A549 (cell line): Measurements from ENCODE around the gene C4orf51. TPM values are rescaled to one million over a fixed set of nuclear protein-coding genes. Genes with fewer than 3 reads are reported as not detected.
A peak's percentile ranks its signal among the peaks of the same experiment; 100 is the strongest.

Experiments used
- ATAC-seq, 2 experiments: fragments of 200-7000 bp in 1 of 2; fragments of >200 bp in 1 of 2; cut with Nextera tagmentation in 1 of 2; cut with Tn5 transposase in 1 of 2; 3 replicates each; pipeline versions ENCODE4 v1.8.0 to v1.9.1; 2018 to 2020; ENCODE audit warnings: mild to moderate bottlenecking in 1 of 2, moderate library complexity in 1 of 2
- CTCF ChIA-PET: fragments of 300-600 bp; sonication (Branson Sonifier 250); formaldehyde crosslinking; extraction: SDS; loops from one replicate; lab custom pipeline; 2021; ENCODE audit warnings: antibody characterized with exemption, inconsistent platforms; lab: Yijun Ruan, JAX
- POLR2A ChIA-PET: fragments of 350-600 bp; formaldehyde crosslinking; extraction: SDS; loops from one replicate; lab custom pipeline; 2021; ENCODE audit warnings: antibody characterized with exemption, inconsistent platforms; lab: Yijun Ruan, JAX
- DNase-seq, 2 experiments: peaks; one replicate each; pipeline versions ENCODE4 v3.0.0 to v3.0.0-alpha.2; 2011 to 2016; ENCODE audit warnings: low read depth in 1 of 2, low spot score in 1 of 2
- FAIRE-seq: peaks from 2 replicates; lab custom pipeline; 2011; peaks lifted over from hg19 to GRCh38; lab: Jason Lieb, UNC
- H3K27ac ChIP-seq, 2 experiments: fragments of >200 bp; sonication (Bioruptor Twin); formaldehyde crosslinking; 3 replicates each; pipeline ENCODE4 v1.5.1; 2016 to 2017
- H3K4me1 ChIP-seq: fragments of >200 bp; sonication (Bioruptor Twin); formaldehyde crosslinking; 3 replicates; pipeline ENCODE4 v1.6.1; 2016
- H3K4me2 ChIP-seq: fragments of >200 bp; sonication (Bioruptor Twin); formaldehyde crosslinking; 3 replicates; pipeline ENCODE4 v1.6.1; 2016
- H3K4me3 ChIP-seq: fragments of >200 bp; sonication (Bioruptor Twin); formaldehyde crosslinking; 3 replicates; pipeline ENCODE4 v1.5.1; 2016
- H3K9me3 ChIP-seq: fragments of >200 bp; sonication (Bioruptor Twin); formaldehyde crosslinking; 3 replicates; pipeline ENCODE4 v1.6.1; 2016
- CBX2 ChIP-seq: fragments of 200-600 bp; sonication (generic); IDR thresholded peaks from 2 replicates; pipeline ENCODE4 v1.6.1; 2016; ENCODE audit warnings: low read depth, mild to moderate bottlenecking, borderline replicate concordance
- CHD4 ChIP-seq: fragments of 200-600 bp; sonication (generic); IDR thresholded peaks from 2 replicates; pipeline ENCODE4 v1.6.1; 2016; ENCODE audit warnings: antibody characterized with exemption, mild to moderate bottlenecking, borderline replicate concordance
- EHF ChIP-seq: fragments of 250-450 bp; sonication (Bioruptor Pico); IDR thresholded peaks from 2 replicates; pipeline ENCODE4 v1.5.0; 2020; ENCODE audit warnings: mild to moderate bottlenecking
- EHMT2 ChIP-seq: fragments of 200-600 bp; sonication (generic); IDR thresholded peaks from 2 replicates; pipeline ENCODE4 v1.6.1; 2016; ENCODE audit warnings: antibody characterized with exemption, low read depth, mild to moderate bottlenecking, moderate library complexity
- ESRRA ChIP-seq: fragments of 150-350 bp; IDR thresholded peaks from 2 replicates; pipeline ENCODE4 v1.6.1; 2014; ENCODE audit warnings: mild to moderate bottlenecking, low read length, borderline replicate concordance
- FOSB ChIP-seq: fragments of 250-450 bp; sonication (Bioruptor Pico); IDR thresholded peaks from 2 replicates; pipeline ENCODE4 v1.5.0; 2020; ENCODE audit warnings: mild to moderate bottlenecking, moderate library complexity
- GATA3 ChIP-seq: IDR thresholded peaks from 2 replicates; pipeline ENCODE4 v1.6.1; 2012; ENCODE audit warnings: borderline replicate concordance
- JUNB ChIP-seq: fragments of >200 bp; sonication (Bioruptor Twin); formaldehyde crosslinking; IDR thresholded peaks from 2 replicates; pipeline ENCODE4 v1.6.1; 2016
- MYC ChIP-seq: IDR thresholded peaks from 2 replicates; pipeline ENCODE4 v1.6.1; 2012; ENCODE audit warnings: mild to moderate bottlenecking, inconsistent platforms, low read length, improper control_type of control experiment, borderline replicate concordance
- NFE2L2 ChIP-seq: fragments of 150-350 bp; conservative IDR thresholded peaks from 2 replicates; pipeline ENCODE4 v1.6.1; 2014; ENCODE audit warnings: low read length
- NPAS2 ChIP-seq: fragments of 250-450 bp; sonication (Bioruptor Pico); IDR thresholded peaks from 2 replicates; pipeline ENCODE4 v1.8.0; 2022; ENCODE audit warnings: mild to moderate bottlenecking, moderate library complexity, borderline replicate concordance
- NR3C1 ChIP-seq: fragments of >200 bp; sonication (Bioruptor Twin); formaldehyde crosslinking; IDR thresholded peaks from 3 replicates; pipeline ENCODE4 v1.6.1; 2017
- RAD21 ChIP-seq, 2 experiments: fragments of >200 bp in 1 of 2; sonication (Bioruptor Twin) in 1 of 2; formaldehyde crosslinking in 1 of 2; IDR thresholded peaks in 1 of 2; conservative IDR thresholded peaks in 1 of 2; 2 replicates in 1 of 2; 3 replicates in 1 of 2; pipeline ENCODE4 v1.6.1; 2012 to 2018; ENCODE audit warnings: inconsistent platforms in 1 of 2
- SMC3 ChIP-seq: fragments of >200 bp; sonication (Bioruptor Twin); formaldehyde crosslinking; IDR thresholded peaks from 3 replicates; pipeline ENCODE4 v1.6.1; 2018; ENCODE audit warnings: inconsistent platforms
- TFCP2L1 ChIP-seq: fragments of 250-450 bp; sonication (Bioruptor Pico); IDR thresholded peaks from 2 replicates; pipeline ENCODE4 v1.5.0; 2021; ENCODE audit warnings: mild to moderate bottlenecking
- ZC3H11A ChIP-seq: fragments of 450-650 bp; IDR thresholded peaks from 2 replicates; pipeline ENCODE4 v1.6.1; 2014; ENCODE audit warnings: antibody characterized with exemption, mild to moderate bottlenecking
- WGBS: methylation state at CpG from one replicate; pipeline ENCODE4 v1.1.6; 2017; ENCODE audit errors: missing lambda C conversion rate; 5-methylcytosine and 5-hydroxymethylcytosine counted together
- polyA plus RNA-seq, 4 experiments: library from polyadenylated mRNA; depleted of rRNA in 3 of 4; stranded (reverse); fragments of >200 nt; fragmentation: RNase III in 1 of 4; extraction: RNeasy Plus Mini Kit Qiagen cat#74134 plus additional on column Dnase treatment in 1 of 4; gene quantifications; 2 replicates in 3 of 4; 3 replicates in 1 of 4; pipeline ENCODE4 v1.2.3, GENCODE V29; 2011 to 2017
- TF ChIP-seq, protein P1 (sequence below): fragments of 200-600 bp; sonication (generic); IDR thresholded peaks from 2 replicates; pipeline ENCODE4 v1.6.1; 2016; ENCODE audit warnings: antibody characterized with exemption, mild to moderate bottlenecking, moderate library complexity
- TF ChIP-seq, protein P2 (sequence below): fragments of 250-450 bp; sonication (Bioruptor Pico); IDR thresholded peaks from 2 replicates; pipeline ENCODE4 v1.5.0; 2020; ENCODE audit warnings: low read depth, mild to moderate bottlenecking, moderate library complexity
- TF ChIP-seq, protein P3 (sequence below): fragments of >200 bp; sonication (Bioruptor Twin); formaldehyde crosslinking; IDR thresholded peaks from 2 replicates; pipeline ENCODE4 v1.6.1; 2016
- TF ChIP-seq, protein P4 (sequence below): IDR thresholded peaks from 2 replicates; pipeline ENCODE4 v1.6.1; 2012
- TF ChIP-seq, protein P5 (sequence below): fragments of 450-650 bp; IDR thresholded peaks from 2 replicates; pipeline ENCODE4 v1.6.1; 2014; ENCODE audit warnings: antibody characterized with exemption
- TF ChIP-seq, protein P6 (sequence below): fragments of >200 bp; sonication (Bioruptor Twin); formaldehyde crosslinking; IDR thresholded peaks from 3 replicates; pipeline ENCODE4 v1.6.1; 2016
- TF ChIP-seq, protein P7 (sequence below): fragments of 150-350 bp; IDR thresholded peaks from 2 replicates; pipeline ENCODE4 v1.6.1; 2014; ENCODE audit warnings: low read depth, mild to moderate bottlenecking, low read length
- TF ChIP-seq, protein P8 (sequence below): IDR thresholded peaks from 2 replicates; pipeline ENCODE4 v1.6.1; 2012

Gene C4orf51
- polyA plus RNA-seq, 2 of the 4 experiments (the other 2 are of a cell fraction) = not detected

DNA sequence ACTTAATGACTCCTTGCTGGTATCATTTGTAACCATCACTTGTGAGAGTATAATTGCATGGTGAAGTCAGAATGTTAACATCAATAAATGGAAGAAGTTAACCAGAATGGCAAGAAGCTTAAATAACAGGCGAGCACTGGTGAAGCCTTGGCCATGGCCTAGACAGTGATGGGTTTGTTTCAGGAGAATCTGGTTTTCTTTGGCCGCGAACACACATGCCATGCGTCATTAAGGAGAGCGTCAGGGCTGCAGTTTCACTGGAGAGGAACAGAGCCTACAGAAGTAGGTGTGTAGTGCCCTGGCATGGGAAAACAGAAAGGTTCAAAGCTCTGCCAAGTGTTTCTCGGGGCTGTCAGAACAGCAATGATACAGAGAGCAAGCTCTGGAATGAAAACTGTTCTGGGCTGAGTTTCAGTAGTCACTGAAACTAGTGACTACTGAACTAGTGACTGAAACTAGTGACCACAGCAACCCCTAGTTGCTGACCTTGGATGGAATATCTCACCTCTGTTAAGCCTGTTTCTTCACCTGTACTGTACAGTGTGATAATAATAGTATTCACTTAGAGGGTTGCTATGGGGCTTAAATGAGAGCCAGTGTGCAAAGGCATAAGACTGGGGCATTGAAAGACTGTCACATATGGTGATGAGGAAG is 93.8 kb downstream of the C4orf51 start:
- TF ChIP-seq NR3C1 (no peak), TFCP2L1 (CRISPR knock-in tag) (no peak), RAD21 (conservative IDR thresholded peaks at IDR 0.05 in 1 of 2, IDR thresholded peaks at IDR 0.05 in 1 of 2) (no peak), CBX2 (no peak), JUNB (no peak), FOSB (no peak)
- H3K4me3 ChIP-seq = no peak overlapping the region
- WGBS = 90% methylated on average over 6 of the region's 6 CpGs
- ATAC-seq (no peak), DNase-seq (no peak), FAIRE-seq (no peak)
- POLR2A ChIA-PET = no interaction called here
- no peaks in the 10 kb centered on the region for H3K9me3 ChIP-seq
- H3K27ac ChIP-seq = no peak overlapping the region
- no peak overlapping the region for H3K4me2 ChIP-seq
- CTCF ChIA-PET = interaction anchor here (1.2 kb wide), 2 partner anchors 11 to 64 kb away, joined by 3 to 4 read pairs; no protein-coding TSS in a partner anchor
- no peaks in the 10 kb centered on the region for H3K4me1 ChIP-seq

DNA sequence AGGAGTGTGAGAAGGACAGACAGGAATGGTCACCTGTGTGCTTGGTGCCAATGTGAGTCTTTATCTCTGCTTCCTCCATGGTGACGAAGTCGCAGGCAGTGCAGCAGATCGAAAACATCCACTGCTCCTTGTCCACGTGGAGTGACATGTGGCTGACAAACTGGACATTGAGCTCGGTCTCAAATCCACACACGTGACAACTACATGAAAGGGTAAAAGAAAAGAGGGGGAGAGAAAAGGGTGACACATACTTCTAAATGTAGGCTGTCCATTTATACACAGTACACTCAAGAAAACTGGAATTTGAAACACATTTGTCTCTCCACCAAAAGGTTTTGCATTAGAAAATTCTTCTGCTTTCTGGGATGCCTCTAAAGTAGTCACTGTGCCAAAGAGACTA is 94.5 kb downstream of the C4orf51 start:
- FAIRE-seq = no peak

DNA sequence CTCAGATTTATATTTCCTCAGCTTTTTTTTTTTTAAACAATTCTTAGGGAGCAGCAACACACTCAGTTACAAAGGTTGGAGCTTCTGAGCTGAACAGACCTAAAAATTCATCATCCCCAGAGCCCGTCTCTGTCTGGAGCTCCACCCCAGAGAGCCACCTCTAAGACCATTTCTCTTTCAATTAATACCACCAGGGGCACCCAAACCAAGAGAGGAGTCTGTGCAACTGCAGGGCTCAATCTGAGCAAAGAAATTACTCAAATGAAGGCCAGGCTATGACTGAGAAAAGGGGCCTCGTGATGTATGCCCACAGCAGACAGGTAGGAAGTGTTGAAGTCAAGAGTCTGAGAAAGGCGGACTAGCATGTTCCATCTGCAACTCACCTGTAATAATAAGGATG is 95.5 kb downstream of the C4orf51 start:
- CTCF ChIA-PET = no interaction called here
- no peak for FAIRE-seq
- ATAC-seq = peak in 1 of 2 experiments; percentile 57; a peak in 2 of 6 replicates
- TF ChIP-seq NPAS2 (CRISPR knock-in tag) (no peak), RAD21 (conservative IDR thresholded peaks at IDR 0.05 in 1 of 2, IDR thresholded peaks at IDR 0.05 in 1 of 2) (no peak), CHD4 (no peak), NFE2L2 (no peak), ZC3H11A (no peak), ESRRA (no peak)
- TF ChIP-seq, protein P1, sequence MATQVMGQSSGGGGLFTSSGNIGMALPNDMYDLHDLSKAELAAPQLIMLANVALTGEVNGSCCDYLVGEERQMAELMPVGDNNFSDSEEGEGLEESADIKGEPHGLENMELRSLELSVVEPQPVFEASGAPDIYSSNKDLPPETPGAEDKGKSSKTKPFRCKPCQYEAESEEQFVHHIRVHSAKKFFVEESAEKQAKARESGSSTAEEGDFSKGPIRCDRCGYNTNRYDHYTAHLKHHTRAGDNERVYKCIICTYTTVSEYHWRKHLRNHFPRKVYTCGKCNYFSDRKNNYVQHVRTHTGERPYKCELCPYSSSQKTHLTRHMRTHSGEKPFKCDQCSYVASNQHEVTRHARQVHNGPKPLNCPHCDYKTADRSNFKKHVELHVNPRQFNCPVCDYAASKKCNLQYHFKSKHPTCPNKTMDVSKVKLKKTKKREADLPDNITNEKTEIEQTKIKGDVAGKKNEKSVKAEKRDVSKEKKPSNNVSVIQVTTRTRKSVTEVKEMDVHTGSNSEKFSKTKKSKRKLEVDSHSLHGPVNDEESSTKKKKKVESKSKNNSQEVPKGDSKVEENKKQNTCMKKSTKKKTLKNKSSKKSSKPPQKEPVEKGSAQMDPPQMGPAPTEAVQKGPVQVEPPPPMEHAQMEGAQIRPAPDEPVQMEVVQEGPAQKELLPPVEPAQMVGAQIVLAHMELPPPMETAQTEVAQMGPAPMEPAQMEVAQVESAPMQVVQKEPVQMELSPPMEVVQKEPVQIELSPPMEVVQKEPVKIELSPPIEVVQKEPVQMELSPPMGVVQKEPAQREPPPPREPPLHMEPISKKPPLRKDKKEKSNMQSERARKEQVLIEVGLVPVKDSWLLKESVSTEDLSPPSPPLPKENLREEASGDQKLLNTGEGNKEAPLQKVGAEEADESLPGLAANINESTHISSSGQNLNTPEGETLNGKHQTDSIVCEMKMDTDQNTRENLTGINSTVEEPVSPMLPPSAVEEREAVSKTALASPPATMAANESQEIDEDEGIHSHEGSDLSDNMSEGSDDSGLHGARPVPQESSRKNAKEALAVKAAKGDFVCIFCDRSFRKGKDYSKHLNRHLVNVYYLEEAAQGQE = no peak
- TF ChIP-seq, protein P2, sequence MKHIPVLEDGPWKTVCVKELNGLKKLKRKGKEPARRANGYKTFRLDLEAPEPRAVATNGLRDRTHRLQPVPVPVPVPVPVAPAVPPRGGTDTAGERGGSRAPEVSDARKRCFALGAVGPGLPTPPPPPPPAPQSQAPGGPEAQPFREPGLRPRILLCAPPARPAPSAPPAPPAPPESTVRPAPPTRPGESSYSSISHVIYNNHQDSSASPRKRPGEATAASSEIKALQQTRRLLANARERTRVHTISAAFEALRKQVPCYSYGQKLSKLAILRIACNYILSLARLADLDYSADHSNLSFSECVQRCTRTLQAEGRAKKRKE (CRISPR knock-in tag) = no peak
- TF ChIP-seq, protein P3, sequence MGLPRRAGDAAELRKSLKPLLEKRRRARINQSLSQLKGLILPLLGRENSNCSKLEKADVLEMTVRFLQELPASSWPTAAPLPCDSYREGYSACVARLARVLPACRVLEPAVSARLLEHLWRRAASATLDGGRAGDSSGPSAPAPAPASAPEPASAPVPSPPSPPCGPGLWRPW = no peak
- TF ChIP-seq, protein P4, sequence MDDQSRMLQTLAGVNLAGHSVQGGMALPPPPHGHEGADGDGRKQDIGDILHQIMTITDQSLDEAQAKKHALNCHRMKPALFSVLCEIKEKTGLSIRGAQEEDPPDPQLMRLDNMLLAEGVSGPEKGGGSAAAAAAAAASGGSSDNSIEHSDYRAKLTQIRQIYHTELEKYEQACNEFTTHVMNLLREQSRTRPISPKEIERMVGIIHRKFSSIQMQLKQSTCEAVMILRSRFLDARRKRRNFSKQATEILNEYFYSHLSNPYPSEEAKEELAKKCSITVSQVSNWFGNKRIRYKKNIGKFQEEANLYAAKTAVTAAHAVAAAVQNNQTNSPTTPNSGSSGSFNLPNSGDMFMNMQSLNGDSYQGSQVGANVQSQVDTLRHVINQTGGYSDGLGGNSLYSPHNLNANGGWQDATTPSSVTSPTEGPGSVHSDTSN = no peak
- TF ChIP-seq, protein P5, sequence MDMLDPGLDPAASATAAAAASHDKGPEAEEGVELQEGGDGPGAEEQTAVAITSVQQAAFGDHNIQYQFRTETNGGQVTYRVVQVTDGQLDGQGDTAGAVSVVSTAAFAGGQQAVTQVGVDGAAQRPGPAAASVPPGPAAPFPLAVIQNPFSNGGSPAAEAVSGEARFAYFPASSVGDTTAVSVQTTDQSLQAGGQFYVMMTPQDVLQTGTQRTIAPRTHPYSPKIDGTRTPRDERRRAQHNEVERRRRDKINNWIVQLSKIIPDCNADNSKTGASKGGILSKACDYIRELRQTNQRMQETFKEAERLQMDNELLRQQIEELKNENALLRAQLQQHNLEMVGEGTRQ = no peak

More for the DNA sequence above, 94.5 kb downstream of the C4orf51 start:
- Histone ChIP-seq H3K4me3 (no peak overlapping the region), H3K4me2 (no peak overlapping the region), H3K4me1 (no peaks in the 10 kb centered on the region), H3K27ac (no peak overlapping the region), H3K9me3 (no peaks in the 10 kb centered on the region)
- WGBS = 90% methylated on average over 6 of the region's 6 CpGs
- TF ChIP-seq FOSB (no peak), SMC3 (no peak), MYC (no peak), EHMT2 (no peak), GATA3 (no peak), EHF (CRISPR knock-in tag) (no peak), RAD21 (conservative IDR thresholded peaks at IDR 0.05 in 1 of 2, IDR thresholded peaks at IDR 0.05 in 1 of 2) (no peak), CHD4 (no peak)
- TF ChIP-seq, protein P6, sequence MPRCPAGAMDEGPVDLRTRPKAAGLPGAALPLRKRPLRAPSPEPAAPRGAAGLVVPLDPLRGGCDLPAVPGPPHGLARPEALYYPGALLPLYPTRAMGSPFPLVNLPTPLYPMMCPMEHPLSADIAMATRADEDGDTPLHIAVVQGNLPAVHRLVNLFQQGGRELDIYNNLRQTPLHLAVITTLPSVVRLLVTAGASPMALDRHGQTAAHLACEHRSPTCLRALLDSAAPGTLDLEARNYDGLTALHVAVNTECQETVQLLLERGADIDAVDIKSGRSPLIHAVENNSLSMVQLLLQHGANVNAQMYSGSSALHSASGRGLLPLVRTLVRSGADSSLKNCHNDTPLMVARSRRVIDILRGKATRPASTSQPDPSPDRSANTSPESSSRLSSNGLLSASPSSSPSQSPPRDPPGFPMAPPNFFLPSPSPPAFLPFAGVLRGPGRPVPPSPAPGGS = no peak
- TF ChIP-seq, protein P7, sequence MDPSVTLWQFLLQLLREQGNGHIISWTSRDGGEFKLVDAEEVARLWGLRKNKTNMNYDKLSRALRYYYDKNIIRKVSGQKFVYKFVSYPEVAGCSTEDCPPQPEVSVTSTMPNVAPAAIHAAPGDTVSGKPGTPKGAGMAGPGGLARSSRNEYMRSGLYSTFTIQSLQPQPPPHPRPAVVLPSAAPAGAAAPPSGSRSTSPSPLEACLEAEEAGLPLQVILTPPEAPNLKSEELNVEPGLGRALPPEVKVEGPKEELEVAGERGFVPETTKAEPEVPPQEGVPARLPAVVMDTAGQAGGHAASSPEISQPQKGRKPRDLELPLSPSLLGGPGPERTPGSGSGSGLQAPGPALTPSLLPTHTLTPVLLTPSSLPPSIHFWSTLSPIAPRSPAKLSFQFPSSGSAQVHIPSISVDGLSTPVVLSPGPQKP = no peak
- TF ChIP-seq, protein P8, sequence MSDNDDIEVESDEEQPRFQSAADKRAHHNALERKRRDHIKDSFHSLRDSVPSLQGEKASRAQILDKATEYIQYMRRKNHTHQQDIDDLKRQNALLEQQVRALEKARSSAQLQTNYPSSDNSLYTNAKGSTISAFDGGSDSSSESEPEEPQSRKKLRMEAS = no peak
- CTCF ChIA-PET = no interaction called here
- no peak for DNase-seq
- ATAC-seq = no peak
- POLR2A ChIA-PET = no interaction called here

More for the DNA sequence above, 95.5 kb downstream of the C4orf51 start:
- Histone ChIP-seq H3K27ac (no peak overlapping the region), H3K4me2 (no peak overlapping the region), H3K4me3 (no peak overlapping the region), H3K4me1 (no peaks in the 10 kb centered on the region), H3K9me3 (no peaks in the 10 kb centered on the region)
- DNase-seq = no peak
- WGBS = 70% methylated on average over 3 of the region's 3 CpGs
- POLR2A ChIA-PET = no interaction called here
